Testis (tissue), 2 donors: Measurements from ENCODE around the gene SLC4A5.

Experiments used
- POLR2A ChIP-seq: fragments of 450-650 bp; IDR thresholded peaks from one replicate; pipeline ENCODE4 v1.6.1; 2017; ENCODE audit warnings: antibody characterized with exemption, mild to moderate bottlenecking, moderate library complexity
- TF ChIP-seq, protein P1 (sequence below), 3 experiments: fragments of 450-650 bp in 2 of 3; fragments of 200-600 bp in 1 of 3; sonication (generic) in 1 of 3; IDR thresholded peaks; one replicate each; pipeline ENCODE4 v1.5.1; 2016 to 2019; ENCODE audit warnings: antibody characterized with exemption in 3 of 3, mild to moderate bottlenecking in 2 of 3, moderate library complexity in 1 of 3

GRCh38 chr2:74260495-74260894, 82.7 kb downstream of the SLC4A5 start:
- TF ChIP-seq, protein P1, sequence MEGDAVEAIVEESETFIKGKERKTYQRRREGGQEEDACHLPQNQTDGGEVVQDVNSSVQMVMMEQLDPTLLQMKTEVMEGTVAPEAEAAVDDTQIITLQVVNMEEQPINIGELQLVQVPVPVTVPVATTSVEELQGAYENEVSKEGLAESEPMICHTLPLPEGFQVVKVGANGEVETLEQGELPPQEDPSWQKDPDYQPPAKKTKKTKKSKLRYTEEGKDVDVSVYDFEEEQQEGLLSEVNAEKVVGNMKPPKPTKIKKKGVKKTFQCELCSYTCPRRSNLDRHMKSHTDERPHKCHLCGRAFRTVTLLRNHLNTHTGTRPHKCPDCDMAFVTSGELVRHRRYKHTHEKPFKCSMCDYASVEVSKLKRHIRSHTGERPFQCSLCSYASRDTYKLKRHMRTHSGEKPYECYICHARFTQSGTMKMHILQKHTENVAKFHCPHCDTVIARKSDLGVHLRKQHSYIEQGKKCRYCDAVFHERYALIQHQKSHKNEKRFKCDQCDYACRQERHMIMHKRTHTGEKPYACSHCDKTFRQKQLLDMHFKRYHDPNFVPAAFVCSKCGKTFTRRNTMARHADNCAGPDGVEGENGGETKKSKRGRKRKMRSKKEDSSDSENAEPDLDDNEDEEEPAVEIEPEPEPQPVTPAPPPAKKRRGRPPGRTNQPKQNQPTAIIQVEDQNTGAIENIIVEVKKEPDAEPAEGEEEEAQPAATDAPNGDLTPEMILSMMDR (IDR thresholded peaks at IDR 0.05): no peak
- no peak for TF ChIP-seq POLR2A
